Karpas-422 (cell line): ENCODE measurements around the gene LGALS12. TPM values are rescaled to one million over a fixed set of nuclear protein-coding genes. Genes with fewer than 3 reads are reported as not detected.

Source experiments
- DNase-seq: peaks from one replicate; pipeline ENCODE4 v3.0.0-alpha.2; 2015
- H2AFZ ChIP-seq: fragments of 200-600 bp; sonication (generic); 2 replicates; pipeline ENCODE4 v1.6.1; 2014; ENCODE audit warnings: antibody characterized with exemption, low read length, mixed read lengths
- H3K27ac ChIP-seq: fragments of 200-600 bp; sonication (generic); 2 replicates; pipeline ENCODE4 v1.5.1; 2014; ENCODE audit warnings: mild to moderate bottlenecking, low read length, moderate library complexity
- H3K27me3 ChIP-seq: fragments of 200-600 bp; sonication (generic); 2 replicates; pipeline ENCODE4 v1.6.1; 2014; ENCODE audit warnings: low read length, mixed read lengths
- H3K36me3 ChIP-seq: fragments of 200-600 bp; sonication (generic); 2 replicates; pipeline ENCODE4 v1.6.1; 2014; ENCODE audit warnings: low read length, mixed read lengths; ENCODE audit not compliant: insufficient read depth
- H3K4me1 ChIP-seq: fragments of 200-600 bp; sonication (generic); 2 replicates; pipeline ENCODE4 v1.6.1; 2014; ENCODE audit warnings: mild to moderate bottlenecking, low read length, mixed read lengths
- H3K4me2 ChIP-seq: fragments of 200-600 bp; sonication (generic); 2 replicates; pipeline ENCODE4 v1.6.1; 2014; ENCODE audit warnings: low read length, low read depth, mild to moderate bottlenecking; ENCODE audit not compliant: poor library complexity, severe bottlenecking
- H3K4me3 ChIP-seq: fragments of 200-600 bp; sonication (generic); 2 replicates; pipeline ENCODE4 v1.5.1; 2014; ENCODE audit warnings: mild to moderate bottlenecking, antibody characterized with exemption, low read length, mixed read lengths
- H3K79me2 ChIP-seq: fragments of 200-600 bp; sonication (generic); 2 replicates; pipeline ENCODE4 v1.6.1; 2014; ENCODE audit warnings: mild to moderate bottlenecking, low read length, mixed read lengths
- H3K9ac ChIP-seq: fragments of 200-600 bp; sonication (generic); 2 replicates; pipeline ENCODE4 v1.6.0; 2014; ENCODE audit warnings: low read length
- H3K9me2 ChIP-seq: fragments of 200-600 bp; sonication (generic), shearing (Covaris generic); replicated peaks from 2 replicates; pipeline ENCODE4 v1.6.0; 2014; ENCODE audit warnings: mild to moderate bottlenecking, low read length, moderate library complexity; ENCODE audit not compliant: insufficient read depth
- H3K9me3 ChIP-seq: fragments of 300-700, 200-600 bp; sonication (generic); 2 replicates; pipeline ENCODE4 v1.6.1; 2014; ENCODE audit warnings: low read length, mixed read lengths
- H4K20me1 ChIP-seq: fragments of 200-600 bp; sonication (generic); 2 replicates; pipeline ENCODE4 v1.6.1; 2014; ENCODE audit warnings: mild to moderate bottlenecking, antibody characterized with exemption, low read length, low read depth; ENCODE audit not compliant: insufficient read depth
- total RNA-seq: library from RNA; depleted of rRNA; stranded (reverse); fragments of >200 nt; shearing (Covaris generic); gene quantifications from 2 replicates; pipeline ENCODE4 v1.2.3, GENCODE V29; 2014; ENCODE audit warnings: low replicate concordance

Gene LGALS12
- total RNA-seq, 1 experiment from 2014 or later = not detected

- Histone ChIP-seq H3K9me2 (no peaks in the 10 kb centered on the region), H3K4me2 (no peak overlapping the region), H3K79me2 (no peaks in the 10 kb centered on the region), H3K27ac (no peak overlapping the region), H3K27me3 (no peaks in the 10 kb centered on the region), H4K20me1 (no peaks in the 10 kb centered on the region), H3K4me3 (no peak overlapping the region), H3K9me3 (no peaks in the 10 kb centered on the region), H3K9ac (no peak overlapping the region), H2AFZ (no peak overlapping the region), H3K36me3 (no peaks in the 10 kb centered on the region), H3K4me1 (no peaks in the 10 kb centered on the region)
- DNase-seq = no peak
Measured at GRCh38 chr11:63485777-63486176, 20.1 kb upstream of the LGALS12 start.

GRCh38 chr11:63488789-63489188 lies 17.1 kb upstream of the LGALS12 start:
- Histone ChIP-seq H3K9me3 (no peaks in the 10 kb centered on the region), H3K9me2 (no peaks in the 10 kb centered on the region), H3K4me2 (no peak overlapping the region), H3K4me1 (no peaks in the 10 kb centered on the region), H3K4me3 (no peak overlapping the region), H3K9ac (no peak overlapping the region), H3K27ac (no peak overlapping the region), H3K27me3 (no peaks in the 10 kb centered on the region), H2AFZ (no peak overlapping the region), H4K20me1 (no peaks in the 10 kb centered on the region), H3K36me3 (no peaks in the 10 kb centered on the region), H3K79me2 (no peaks in the 10 kb centered on the region)
- DNase-seq = no peak

DNA sequence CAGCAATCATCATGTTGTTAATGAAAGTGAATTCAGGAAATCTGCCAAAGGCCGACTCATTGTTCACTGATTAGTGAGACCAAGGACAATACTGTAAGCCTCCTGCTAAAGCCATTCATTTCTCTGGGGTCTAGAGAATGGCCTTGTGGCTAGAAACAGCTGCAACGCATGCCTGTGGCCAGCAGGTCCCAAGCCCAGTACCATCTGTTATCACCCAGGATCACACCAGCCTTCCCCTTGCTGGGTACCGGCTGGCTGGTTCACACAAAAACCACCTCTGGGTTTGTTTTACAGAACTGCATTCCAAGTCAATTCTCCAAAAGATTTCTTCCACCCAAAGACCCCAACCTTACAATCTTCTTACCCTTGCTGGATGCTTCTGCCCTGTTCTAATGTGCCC lies 16.0 kb upstream of the LGALS12 start:
- H3K27ac ChIP-seq = no peak overlapping the region
- no peak overlapping the region for H3K4me2 ChIP-seq

GRCh38 chr11:63490551-63491239 lies 15.2 kb upstream of the LGALS12 start, which contains the start of gene PLAAT5:
TSS of gene PLAAT5 (minus strand) at chr11:63491167. CDS start at chr11:63491034, 133 bp downstream.
- Histone ChIP-seq H3K79me2 (no peaks in the 10 kb centered on the region), H3K27ac (no peak within 1 kb of the TSS), H3K9me2 (no peaks in the 10 kb centered on the region), H4K20me1 (no peaks in the 10 kb centered on the region), H3K9me3 (no peaks in the 10 kb centered on the region), H3K9ac (no peak within 1 kb of the TSS), H3K4me3 (no peak within 1 kb of the TSS), H2AFZ (no peak within 1 kb of the TSS), H3K36me3 (no peaks in the 10 kb centered on the region), H3K4me1 (no peaks in the 10 kb centered on the region), H3K27me3 (no peaks in the 10 kb centered on the region), H3K4me2 (no peak within 1 kb of the TSS)
- no peak for DNase-seq

More for the DNA sequence above, 16.0 kb upstream of the LGALS12 start:
- Histone ChIP-seq H3K4me1 (no peaks in the 10 kb centered on the region), H3K36me3 (no peaks in the 10 kb centered on the region), H3K27me3 (no peaks in the 10 kb centered on the region), H3K79me2 (no peaks in the 10 kb centered on the region), H2AFZ (no peak overlapping the region), H3K4me3 (no peak overlapping the region), H3K9me3 (no peaks in the 10 kb centered on the region), H3K9me2 (no peaks in the 10 kb centered on the region), H3K9ac (no peak overlapping the region), H4K20me1 (no peaks in the 10 kb centered on the region)
- no peak for DNase-seq

DNA sequence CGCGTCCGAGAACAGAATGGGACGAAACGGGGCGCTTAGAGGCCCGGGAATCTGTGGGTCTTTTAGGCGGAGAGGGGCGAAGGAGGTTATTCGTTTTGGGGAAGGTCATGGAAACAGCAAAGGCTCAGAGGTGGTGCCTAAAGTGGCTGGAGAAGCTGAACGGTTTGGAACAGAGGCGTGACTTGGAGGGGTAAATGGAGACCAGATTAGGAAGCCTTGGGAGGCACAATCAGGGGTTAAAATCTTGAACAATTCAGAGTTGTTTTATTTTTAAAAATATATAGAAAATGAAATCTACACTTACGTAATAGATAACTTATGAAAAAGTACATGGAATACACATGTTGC lies 14.7 kb upstream of the LGALS12 start:
- Histone ChIP-seq H3K27ac (no peak overlapping the region), H3K4me3 (no peak overlapping the region), H3K4me2 (no peak overlapping the region), H3K9me2 (no peaks in the 10 kb centered on the region), H3K79me2 (no peaks in the 10 kb centered on the region), H3K36me3 (no peaks in the 10 kb centered on the region), H3K4me1 (no peaks in the 10 kb centered on the region), H3K27me3 (no peaks in the 10 kb centered on the region), H3K9me3 (no peaks in the 10 kb centered on the region), H2AFZ (no peak overlapping the region), H3K9ac (no peak overlapping the region), H4K20me1 (no peaks in the 10 kb centered on the region)
- no peak for DNase-seq

DNA sequence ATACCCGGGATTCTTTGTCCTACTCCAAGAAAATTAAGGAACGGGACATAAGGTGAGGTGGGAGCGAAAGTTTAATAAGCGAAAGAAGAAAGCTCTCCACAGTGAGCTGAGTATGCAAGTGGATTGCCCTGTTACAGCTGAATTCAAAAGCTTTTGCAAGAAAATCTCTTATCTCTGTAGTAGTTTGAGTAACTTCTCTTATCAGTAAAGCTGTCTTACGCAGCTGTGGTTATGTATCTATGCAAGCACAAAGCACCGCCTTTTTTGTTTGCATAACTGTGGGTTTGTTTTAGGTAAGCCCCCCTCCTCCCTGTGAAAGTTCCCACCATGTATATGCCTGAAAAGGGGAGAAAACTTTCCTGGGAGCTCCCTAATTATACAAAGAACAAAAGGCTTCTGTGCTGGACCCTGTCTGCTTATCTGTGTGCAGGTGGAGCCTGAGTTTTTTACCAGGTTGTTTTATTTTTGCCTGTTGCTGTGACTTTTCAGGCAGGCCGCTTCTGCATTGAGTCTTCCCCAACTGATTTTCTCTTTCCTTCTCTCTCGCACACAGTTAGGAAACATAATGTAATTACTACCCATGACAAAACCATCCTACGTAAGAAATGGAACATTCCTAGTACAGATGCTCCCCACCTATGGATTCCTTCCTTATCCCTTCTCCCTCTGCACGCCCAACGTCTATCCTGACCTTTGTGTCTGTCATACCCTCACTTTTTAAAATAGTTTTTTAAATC lies 14.1 kb upstream of the LGALS12 start:
- no peaks in the 10 kb centered on the region for H3K36me3 ChIP-seq
- H3K79me2 ChIP-seq = no peaks in the 10 kb centered on the region
- no peaks in the 10 kb centered on the region for H3K27me3 ChIP-seq
- H3K9me3 ChIP-seq = no peaks in the 10 kb centered on the region
- no peak overlapping the region for H2AFZ ChIP-seq
- no peak for DNase-seq
- H3K4me1 ChIP-seq = no peaks in the 10 kb centered on the region
- H3K9ac ChIP-seq = no peak overlapping the region
- H3K4me3 ChIP-seq = no peak overlapping the region
- H3K27ac ChIP-seq = no peak overlapping the region
- H4K20me1 ChIP-seq = no peaks in the 10 kb centered on the region
- no peaks in the 10 kb centered on the region for H3K9me2 ChIP-seq
- no peak overlapping the region for H3K4me2 ChIP-seq

DNA sequence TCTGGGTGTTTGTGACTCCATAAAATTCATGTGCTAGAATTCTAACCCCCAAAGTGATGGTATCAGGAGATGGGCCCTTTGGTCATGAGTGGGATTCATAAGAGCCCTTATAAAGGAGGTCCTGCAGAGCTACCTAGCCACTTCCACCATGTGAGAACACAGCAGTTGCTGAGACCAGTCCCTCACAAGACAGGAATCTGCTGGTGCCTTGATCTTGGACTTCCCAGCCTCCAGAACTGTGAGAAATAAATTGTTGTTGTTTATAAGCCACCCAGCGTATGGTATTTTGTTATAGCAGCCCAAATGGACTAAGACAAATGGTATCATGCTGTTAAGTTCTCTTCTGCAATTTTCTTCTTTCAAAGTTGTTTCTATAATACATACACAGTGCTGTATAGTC lies 13.4 kb upstream of the LGALS12 start:
- H3K9me3 ChIP-seq = no peaks in the 10 kb centered on the region
- no peak for DNase-seq

DNA sequence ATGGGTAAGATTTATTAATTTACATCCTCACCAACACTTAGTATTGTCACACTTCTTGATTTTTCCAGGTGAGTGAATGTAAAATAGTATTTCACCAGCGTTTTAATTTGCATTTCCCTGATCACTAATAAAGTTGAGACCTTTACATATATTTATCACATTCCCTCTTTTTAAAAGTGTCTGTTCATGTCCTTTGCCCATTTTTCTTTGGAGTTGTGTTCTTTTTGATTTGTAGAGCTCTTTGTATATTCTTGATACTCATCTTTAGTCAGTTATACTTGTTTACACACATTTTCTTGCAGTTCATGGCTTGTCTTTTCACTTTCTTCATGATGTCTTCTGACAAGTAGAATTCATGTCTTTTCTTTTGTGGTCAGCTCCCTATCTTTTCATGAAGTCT lies 12.8 kb upstream of the LGALS12 start:
- Histone ChIP-seq H3K4me3 (no peak overlapping the region), H3K9me3 (no peaks in the 10 kb centered on the region), H2AFZ (no peak overlapping the region), H3K4me2 (no peak overlapping the region), H3K27ac (no peak overlapping the region), H3K36me3 (no peaks in the 10 kb centered on the region), H3K9ac (no peak overlapping the region), H3K27me3 (no peaks in the 10 kb centered on the region), H3K4me1 (no peaks in the 10 kb centered on the region), H3K9me2 (no peaks in the 10 kb centered on the region), H4K20me1 (no peaks in the 10 kb centered on the region), H3K79me2 (no peaks in the 10 kb centered on the region)
- no peak for DNase-seq

More for the DNA sequence above, 13.4 kb upstream of the LGALS12 start:
- Histone ChIP-seq H3K4me2 (no peak overlapping the region), H3K27ac (no peak overlapping the region), H3K27me3 (no peaks in the 10 kb centered on the region), H3K9ac (no peak overlapping the region), H3K9me2 (no peaks in the 10 kb centered on the region), H4K20me1 (no peaks in the 10 kb centered on the region), H3K79me2 (no peaks in the 10 kb centered on the region), H3K36me3 (no peaks in the 10 kb centered on the region), H3K4me1 (no peaks in the 10 kb centered on the region), H2AFZ (no peak overlapping the region), H3K4me3 (no peak overlapping the region)
